Measurements from ENCODE around the gene C9orf50.

The C9orf50 gene

DNA sequence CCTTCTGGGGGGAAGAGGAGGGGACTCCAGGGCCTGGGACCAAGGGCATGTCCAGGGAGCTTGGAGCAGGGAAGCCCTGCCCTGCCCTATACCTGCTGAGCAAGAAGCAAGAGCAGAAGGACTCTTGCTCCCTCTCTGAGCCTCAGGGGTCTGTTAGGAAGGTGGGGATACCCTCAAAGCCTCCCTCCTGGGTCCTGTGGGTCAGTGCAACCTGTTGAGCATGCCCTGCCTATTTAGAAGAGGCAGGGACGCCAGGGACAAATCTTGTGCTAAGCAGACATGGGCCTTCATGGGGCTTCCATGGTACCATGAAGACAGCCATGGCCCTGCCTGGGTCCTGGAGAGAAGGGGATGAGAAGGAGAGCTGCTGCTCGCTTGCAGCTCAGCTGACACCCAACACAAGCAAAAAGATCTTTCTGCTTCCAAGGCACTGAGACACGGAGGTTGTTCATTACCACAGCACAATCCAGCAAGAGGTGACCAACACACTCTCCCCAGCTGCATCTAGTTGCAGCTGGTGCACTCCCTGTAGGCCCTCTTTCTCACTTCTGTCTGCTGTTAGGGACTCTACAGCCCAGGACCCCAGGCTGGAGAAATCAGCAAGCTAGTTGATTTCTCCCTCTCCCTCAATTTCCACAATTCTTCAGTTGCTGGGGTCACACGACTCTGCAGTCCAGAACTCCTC is 39.3 kb downstream of the C9orf50 start:
- no peak for TF ChIP-seq POLR2A (IDR thresholded peaks at IDR 0.05; ENCODE audit: low read depth, low read length)
- no peak for TF ChIP-seq POLR2AphosphoS5 (IDR thresholded peaks at IDR 0.05; ENCODE audit: low read depth, low read length)
- TF ChIP-seq TAF1 (IDR thresholded peaks at IDR 0.05; ENCODE audit: borderline replicate concordance, low read depth, low read length): no peak
- FAIRE-seq: no peak
- DNase-seq (ENCODE audit: insufficient read length): no peak

DNA sequence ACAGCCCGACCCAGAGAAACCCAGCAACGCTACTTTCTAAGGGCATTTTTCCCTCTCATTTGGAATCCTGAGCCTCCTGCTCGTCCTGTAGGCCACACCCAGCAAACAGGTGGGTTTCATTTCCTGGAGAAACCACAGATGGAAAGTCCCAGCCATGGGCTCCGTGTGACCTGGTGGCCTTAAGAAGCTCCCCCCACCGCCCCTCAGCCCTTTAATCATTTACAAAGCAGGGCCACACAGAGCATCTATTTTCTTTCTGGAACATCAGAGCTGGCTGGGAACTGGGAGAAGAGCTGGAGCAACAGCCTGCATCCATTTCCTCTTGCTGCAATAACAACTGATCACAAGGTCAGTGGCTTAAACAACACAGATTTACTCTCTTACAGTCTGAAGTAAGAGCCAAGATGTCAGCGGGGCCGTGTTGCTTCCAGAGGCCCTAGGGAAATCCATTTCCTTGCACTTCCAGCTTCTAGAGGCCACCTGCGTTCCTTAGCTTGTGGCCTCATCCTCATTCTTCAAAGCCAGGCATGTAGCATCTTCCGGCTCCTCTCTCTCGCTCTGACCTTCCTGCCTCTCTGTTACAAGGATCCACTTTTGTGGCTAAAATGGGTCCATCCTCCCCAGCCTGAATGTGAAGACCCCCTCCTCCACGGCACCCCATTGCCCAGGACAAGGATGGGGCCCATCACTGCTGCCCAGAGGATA is 40.5 kb downstream of the C9orf50 start:
- DNase-seq (ENCODE audit: insufficient read length) (no peak), FAIRE-seq (peak; percentile 78)
- TF ChIP-seq POLR2AphosphoS5 (IDR thresholded peaks at IDR 0.05; ENCODE audit: low read depth, low read length) (no peak), POLR2A (IDR thresholded peaks at IDR 0.05; ENCODE audit: low read depth, low read length) (no peak), TAF1 (IDR thresholded peaks at IDR 0.05; ENCODE audit: borderline replicate concordance, low read depth, low read length) (no peak)

DNA sequence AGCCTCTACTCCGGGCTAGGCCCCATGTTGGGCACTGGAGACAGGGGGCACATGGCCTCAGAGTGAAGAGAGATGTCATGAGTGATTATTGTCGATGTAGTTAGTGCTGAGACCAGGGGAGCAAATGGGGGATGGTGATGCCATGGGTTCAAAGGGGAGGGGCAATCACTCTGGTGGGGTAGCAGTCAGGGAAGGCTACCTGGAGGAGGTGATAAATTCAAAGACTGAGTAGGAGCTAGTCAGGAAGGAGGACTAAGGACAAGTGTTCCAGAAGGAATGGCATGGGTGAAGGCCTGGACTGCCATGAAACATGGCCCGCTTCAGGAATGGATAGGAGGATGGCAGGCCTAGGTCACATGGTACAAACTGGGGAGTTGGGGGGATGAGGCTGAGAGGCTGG is 41.6 kb downstream of the C9orf50 start:
- DNase-seq (ENCODE audit: insufficient read length) (no peak), FAIRE-seq (no peak)
- no peak for TF ChIP-seq TAF1 (IDR thresholded peaks at IDR 0.05; ENCODE audit: borderline replicate concordance, low read depth, low read length)
- no peak for TF ChIP-seq POLR2AphosphoS5 (IDR thresholded peaks at IDR 0.05; ENCODE audit: low read depth, low read length)
- TF ChIP-seq POLR2A (IDR thresholded peaks at IDR 0.05; ENCODE audit: low read depth, low read length): no peak

DNA sequence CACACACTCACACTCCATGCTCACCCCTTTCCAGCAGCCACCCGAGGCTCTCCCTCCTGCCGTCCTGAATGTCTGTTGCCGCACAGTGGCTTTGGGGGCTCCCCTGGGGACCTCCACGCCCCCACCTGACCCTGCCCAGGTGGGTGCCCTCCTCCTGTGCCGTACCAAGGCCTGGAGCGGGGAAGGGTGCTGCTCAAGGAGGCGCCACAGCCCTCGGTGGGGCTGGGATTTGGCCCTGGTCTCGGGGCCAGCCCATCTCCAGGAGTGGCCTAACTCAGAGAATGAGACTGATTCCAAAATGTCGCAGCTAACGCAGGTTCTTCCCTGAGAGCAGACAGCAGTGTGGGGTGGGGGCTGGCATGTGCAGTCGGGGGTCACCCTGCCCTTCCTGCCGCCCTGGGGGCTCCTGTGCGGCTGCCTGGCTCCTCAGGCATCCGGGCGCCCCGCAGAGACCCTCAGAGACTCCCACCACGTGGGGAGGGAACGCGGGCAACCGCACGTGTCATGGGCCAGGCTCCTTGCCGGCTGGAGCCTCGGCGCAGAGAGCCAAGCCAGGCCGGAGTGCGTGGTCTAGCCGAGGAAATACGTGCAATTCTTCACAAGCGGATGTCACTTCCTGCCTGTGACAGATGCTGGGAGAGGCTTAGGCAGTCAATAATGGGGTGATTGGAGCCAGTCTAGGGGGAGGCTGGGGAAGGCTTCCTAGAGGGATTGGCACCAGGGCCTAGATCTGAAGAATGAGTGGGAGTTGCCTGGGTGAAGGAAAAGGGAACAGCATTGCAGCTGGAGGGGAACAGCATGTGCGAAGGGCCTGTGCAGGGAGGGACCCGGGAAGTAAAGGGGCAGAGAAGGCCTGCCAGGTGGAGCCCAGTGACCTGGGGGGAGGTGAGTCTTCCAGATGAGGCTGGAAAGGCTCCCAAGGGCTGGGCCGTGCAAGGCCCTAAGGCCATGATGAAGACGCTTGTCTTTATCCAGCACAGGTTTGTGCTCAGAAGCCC is 44.1 kb downstream of the C9orf50 start:
- DNase-seq (ENCODE audit: insufficient read length) (no peak), FAIRE-seq (no peak)
- TF ChIP-seq POLR2AphosphoS5 (IDR thresholded peaks at IDR 0.05; ENCODE audit: low read depth, low read length): no peak
- no peak for TF ChIP-seq POLR2A (IDR thresholded peaks at IDR 0.05; ENCODE audit: low read depth, low read length)
- TF ChIP-seq TAF1 (IDR thresholded peaks at IDR 0.05; ENCODE audit: borderline replicate concordance, low read depth, low read length): no peak

DNA sequence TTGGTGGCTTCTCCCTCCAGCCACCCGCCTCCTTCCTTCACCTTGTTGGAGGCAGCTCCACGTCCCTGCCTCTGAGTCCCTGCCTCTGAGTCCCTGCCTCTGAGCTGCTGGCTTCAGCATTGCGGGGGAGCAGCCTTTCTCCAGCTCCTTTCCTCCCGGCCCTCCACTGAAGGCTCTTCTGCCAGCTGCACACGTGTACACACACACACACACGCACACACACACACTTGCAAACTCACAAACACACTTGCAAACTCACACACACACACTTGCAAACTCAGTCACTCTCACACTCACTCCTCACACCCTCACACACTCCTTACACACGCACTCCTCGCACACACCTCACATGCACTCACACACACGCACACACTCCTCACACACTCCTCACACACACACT is 45.1 kb downstream of the C9orf50 start:
- DNase-seq (ENCODE audit: insufficient read length) (no peak), FAIRE-seq (no peak)
- no peak for TF ChIP-seq POLR2AphosphoS5 (IDR thresholded peaks at IDR 0.05; ENCODE audit: low read depth, low read length)
- no peak for TF ChIP-seq POLR2A (IDR thresholded peaks at IDR 0.05; ENCODE audit: low read depth, low read length)
- no peak for TF ChIP-seq TAF1 (IDR thresholded peaks at IDR 0.05; ENCODE audit: borderline replicate concordance, low read depth, low read length)

DNA sequence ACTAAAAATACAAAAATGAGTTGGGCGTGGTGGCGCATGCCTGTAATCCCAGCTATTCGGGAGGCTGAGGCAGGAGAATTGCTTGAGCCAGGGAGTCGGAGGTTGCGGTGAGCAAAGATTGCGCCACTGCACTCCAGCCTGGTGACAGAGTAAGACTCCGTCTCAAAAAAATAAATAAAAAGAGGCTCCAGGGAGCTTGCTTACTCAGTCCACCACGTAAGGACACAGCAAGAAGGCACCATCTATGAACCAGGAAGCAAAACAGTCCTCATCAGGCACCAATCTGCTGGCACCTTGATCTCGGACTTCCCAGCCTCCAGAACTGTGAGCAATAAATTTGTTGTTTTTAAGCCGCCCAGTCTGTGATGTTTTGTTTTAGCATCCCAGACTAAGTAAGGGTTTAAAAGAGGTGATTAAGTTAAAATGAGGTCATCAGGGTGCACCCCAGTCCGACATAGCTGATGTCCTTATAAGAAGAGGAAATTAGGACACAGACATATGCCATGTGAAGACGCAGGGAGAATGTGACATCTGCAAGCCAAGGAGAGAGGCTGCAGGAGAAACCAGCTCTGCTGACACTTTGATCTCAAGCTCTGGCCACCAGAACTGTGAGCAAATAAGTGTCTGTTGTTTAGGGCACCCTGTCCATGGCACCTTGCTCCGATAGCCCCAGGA is 45.9 kb downstream of the C9orf50 start:
- no peak for DNase-seq (ENCODE audit: insufficient read length)
- TF ChIP-seq TAF1 (IDR thresholded peaks at IDR 0.05; ENCODE audit: borderline replicate concordance, low read depth, low read length) (no peak), POLR2A (IDR thresholded peaks at IDR 0.05; ENCODE audit: low read depth, low read length) (no peak), POLR2AphosphoS5 (IDR thresholded peaks at IDR 0.05; ENCODE audit: low read depth, low read length) (no peak)
- FAIRE-seq: no peak

DNA sequence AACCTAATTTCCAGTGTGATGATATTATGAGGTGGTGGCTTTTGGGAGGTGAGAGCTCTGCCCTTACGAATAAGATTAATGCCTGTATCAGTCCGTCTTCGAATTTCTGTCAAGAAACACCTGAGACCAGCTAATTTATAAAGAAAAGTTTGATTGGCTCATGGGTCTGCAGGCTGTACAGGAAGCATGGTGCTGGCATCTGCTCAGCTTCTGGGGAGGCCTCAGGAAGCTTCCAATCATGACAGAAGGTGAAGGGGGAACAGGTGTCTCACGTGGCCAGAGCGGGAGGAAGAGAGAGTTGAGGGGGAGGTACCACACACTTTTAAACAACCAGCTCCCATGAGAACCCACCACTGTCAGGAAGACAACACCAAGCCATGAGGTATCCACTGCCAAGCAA is 46.9 kb downstream of the C9orf50 start:
- TF ChIP-seq POLR2AphosphoS5 (IDR thresholded peaks at IDR 0.05; ENCODE audit: low read depth, low read length): no peak
- TF ChIP-seq POLR2A (IDR thresholded peaks at IDR 0.05; ENCODE audit: low read depth, low read length): no peak
- TF ChIP-seq TAF1 (IDR thresholded peaks at IDR 0.05; ENCODE audit: borderline replicate concordance, low read depth, low read length): no peak
- FAIRE-seq (no peak), DNase-seq (ENCODE audit: insufficient read length) (no peak)

DNA sequence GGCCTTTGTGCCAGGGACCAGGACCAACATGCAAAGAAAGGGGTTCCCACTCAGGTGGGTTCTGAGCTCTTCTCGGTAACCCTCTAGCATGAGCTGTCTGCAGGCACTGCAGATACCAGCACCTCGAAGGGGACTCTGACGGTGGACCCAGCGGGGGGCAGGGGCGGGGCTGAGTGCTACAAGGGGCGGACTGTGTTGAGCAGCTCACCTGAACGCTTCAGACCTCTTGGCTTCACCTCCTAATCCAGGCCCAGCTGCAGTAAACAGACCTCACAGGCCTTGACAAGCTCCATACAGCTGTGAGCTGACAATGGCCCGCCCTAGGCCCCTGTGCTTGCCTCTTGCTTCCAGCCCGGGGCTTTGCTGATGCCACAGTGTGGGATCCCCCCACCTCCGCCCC is 48.4 kb downstream of the C9orf50 start:
- FAIRE-seq: no peak
- no peak for TF ChIP-seq POLR2A (IDR thresholded peaks at IDR 0.05; ENCODE audit: low read depth, low read length)
- TF ChIP-seq POLR2AphosphoS5 (IDR thresholded peaks at IDR 0.05; ENCODE audit: low read depth, low read length): no peak
- TF ChIP-seq TAF1 (IDR thresholded peaks at IDR 0.05; ENCODE audit: borderline replicate concordance, low read depth, low read length): no peak
- DNase-seq (ENCODE audit: insufficient read length): no peak

DNA sequence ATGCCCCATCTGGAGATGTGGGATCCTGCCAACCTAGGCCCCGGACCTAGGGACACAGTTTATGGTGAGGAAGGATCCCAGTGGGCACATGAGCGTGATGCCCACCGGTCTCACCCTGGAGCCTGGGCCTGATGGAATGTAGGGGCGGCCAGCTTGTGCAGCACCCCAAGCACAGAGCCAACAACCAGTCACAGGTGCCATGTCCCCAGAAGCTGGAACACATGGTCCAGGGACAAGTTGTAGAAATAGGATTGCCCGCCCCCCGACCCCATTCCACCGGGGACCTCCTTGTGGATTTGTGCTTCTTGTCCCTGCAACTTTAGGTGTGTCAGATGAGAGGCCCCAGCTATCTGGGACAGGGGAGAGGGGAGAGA is 48.9 kb downstream of the C9orf50 start:
- no peak for TF ChIP-seq POLR2A (IDR thresholded peaks at IDR 0.05; ENCODE audit: low read depth, low read length)
- no peak for TF ChIP-seq TAF1 (IDR thresholded peaks at IDR 0.05; ENCODE audit: borderline replicate concordance, low read depth, low read length)
- no peak for TF ChIP-seq POLR2AphosphoS5 (IDR thresholded peaks at IDR 0.05; ENCODE audit: low read depth, low read length)
- no peak for FAIRE-seq
- no peak for DNase-seq (ENCODE audit: insufficient read length)

DNA sequence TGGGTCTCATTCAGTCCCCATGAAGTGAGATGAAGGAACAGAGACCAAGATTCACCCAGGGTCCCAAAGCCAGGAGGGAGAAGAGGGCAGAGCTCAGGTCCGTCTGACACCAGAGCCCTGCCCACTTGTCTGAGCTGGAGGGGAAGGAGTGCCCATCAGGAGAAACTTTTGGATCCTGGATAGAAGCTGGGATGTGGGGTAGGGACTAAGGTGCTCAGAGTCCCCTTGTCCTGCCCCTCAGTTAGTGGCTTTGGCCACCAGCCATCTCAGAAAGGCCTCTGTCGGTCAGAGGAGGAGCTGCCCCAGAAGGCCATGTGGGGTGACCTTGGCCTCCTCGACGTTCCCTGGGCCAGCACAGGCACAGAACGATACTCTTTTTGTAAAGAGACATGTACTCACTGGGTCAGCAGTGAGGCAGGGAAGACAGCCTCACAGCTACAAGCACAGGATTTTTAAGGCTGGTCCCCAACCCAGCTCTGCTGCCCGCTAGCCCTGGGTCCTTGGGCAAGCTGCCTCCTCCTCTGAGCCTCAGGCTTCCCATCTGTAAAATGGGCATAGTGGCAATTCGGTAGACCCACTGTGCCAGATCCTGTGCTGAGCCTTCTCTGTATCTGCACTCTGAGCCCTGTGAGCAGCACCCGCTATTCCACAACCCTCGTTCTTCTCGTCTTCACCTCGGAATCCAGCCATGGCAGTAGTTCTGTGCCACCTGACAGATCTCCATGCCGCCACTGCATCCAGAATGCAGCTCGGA is 49.4 kb downstream of the C9orf50 start:
- DNase-seq (ENCODE audit: insufficient read length) (no peak), FAIRE-seq (no peak)
- TF ChIP-seq TAF1 (IDR thresholded peaks at IDR 0.05; ENCODE audit: borderline replicate concordance, low read depth, low read length): no peak
- no peak for TF ChIP-seq POLR2A (IDR thresholded peaks at IDR 0.05; ENCODE audit: low read depth, low read length)
- no peak for TF ChIP-seq POLR2AphosphoS5 (IDR thresholded peaks at IDR 0.05; ENCODE audit: low read depth, low read length)
